Measurements from ENCODE around the gene FHIT. TPM values are rescaled to one million over a fixed set of nuclear protein-coding genes. Genes with fewer than 3 reads are reported as not detected.
A peak's percentile ranks its signal among the peaks of the same experiment; 100 is the strongest.

Gene FHIT
- total and polyA plus RNA-seq, 2 donors from 2014 or later: 20.2 to 61.2 TPM

DNA sequence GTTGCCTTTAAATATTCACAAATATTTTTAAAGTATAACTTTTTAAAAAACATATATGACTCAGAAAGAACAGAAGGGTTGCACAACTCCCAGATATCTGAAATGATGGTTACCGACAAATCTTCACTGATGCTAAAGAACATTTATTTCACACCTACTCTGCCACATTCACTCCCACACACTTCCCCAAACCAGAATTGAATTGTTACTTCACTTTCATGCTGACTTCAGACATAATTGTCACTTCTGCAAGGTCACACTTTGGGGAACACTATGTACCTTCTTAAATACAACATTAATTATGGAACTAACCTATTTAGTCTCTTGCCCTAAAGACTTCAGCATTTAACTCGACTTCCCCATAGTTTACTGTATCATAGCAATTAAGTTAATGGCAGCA, 795.1 kb downstream of the FHIT start:
- Histone ChIP-seq H3K9ac (ENCODE audit: low read length in 3 of 3) (no peak overlapping the region), H3K9me3 (ENCODE audit: control insufficient read depth in 2 of 3, insufficient read depth in 1 of 3, low read length in 3 of 3) (no peaks in the 10 kb centered on the region), H3K4me1 (ENCODE audit: control insufficient read depth in 2 of 3, insufficient read depth in 2 of 3, low read depth in 1 of 3, low read length in 3 of 3) (no peaks in the 10 kb centered on the region), H3K4me3 (ENCODE audit: low read length in 3 of 3) (no peak overlapping the region), H3K36me3 (ENCODE audit: control insufficient read depth in 2 of 3, insufficient read depth in 3 of 3, low read length in 3 of 3) (no peaks in the 10 kb centered on the region), H3K27me3 (ENCODE audit: control insufficient read depth, insufficient read depth, low read length) (no peaks in the 10 kb centered on the region), H3K27ac (ENCODE audit: low read depth in 2 of 2, low read length in 2 of 2) (no peak overlapping the region)
- TF ChIP-seq, protein P1, sequence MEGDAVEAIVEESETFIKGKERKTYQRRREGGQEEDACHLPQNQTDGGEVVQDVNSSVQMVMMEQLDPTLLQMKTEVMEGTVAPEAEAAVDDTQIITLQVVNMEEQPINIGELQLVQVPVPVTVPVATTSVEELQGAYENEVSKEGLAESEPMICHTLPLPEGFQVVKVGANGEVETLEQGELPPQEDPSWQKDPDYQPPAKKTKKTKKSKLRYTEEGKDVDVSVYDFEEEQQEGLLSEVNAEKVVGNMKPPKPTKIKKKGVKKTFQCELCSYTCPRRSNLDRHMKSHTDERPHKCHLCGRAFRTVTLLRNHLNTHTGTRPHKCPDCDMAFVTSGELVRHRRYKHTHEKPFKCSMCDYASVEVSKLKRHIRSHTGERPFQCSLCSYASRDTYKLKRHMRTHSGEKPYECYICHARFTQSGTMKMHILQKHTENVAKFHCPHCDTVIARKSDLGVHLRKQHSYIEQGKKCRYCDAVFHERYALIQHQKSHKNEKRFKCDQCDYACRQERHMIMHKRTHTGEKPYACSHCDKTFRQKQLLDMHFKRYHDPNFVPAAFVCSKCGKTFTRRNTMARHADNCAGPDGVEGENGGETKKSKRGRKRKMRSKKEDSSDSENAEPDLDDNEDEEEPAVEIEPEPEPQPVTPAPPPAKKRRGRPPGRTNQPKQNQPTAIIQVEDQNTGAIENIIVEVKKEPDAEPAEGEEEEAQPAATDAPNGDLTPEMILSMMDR (IDR thresholded peaks at IDR 0.05; ENCODE audit: borderline replicate concordance, extremely low read depth, insufficient read depth): no peak
- intact Hi-C loops (cut with DNase I): no loop called here
- FAIRE-seq (no peak), DNase-seq (no peak)

DNA sequence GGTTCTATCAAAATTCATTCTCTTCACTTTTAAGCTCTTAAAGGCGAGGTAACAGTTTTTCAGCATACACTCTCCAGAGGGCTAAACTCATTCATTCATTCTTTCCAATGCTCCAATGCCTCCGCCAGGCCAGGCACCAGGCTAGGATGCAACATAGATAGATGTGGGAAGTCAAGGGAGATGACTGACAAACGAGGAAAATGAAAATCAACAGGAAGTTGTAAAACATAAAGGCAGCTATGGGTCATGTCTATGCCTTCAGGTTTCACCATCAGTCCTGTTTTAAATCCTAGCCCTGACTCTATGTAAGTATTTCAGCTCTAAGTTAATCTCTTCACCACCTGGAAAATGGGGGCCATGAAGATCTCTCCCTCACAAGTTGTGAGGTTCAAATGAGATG, 797.9 kb downstream of the FHIT start:
- Histone ChIP-seq H3K36me3 (ENCODE audit: control insufficient read depth in 2 of 3, insufficient read depth in 3 of 3, low read length in 3 of 3) (no peaks in the 10 kb centered on the region), H3K9ac (ENCODE audit: low read length in 3 of 3) (no peak overlapping the region), H3K4me3 (ENCODE audit: low read length in 3 of 3) (no peak overlapping the region), H3K27me3 (ENCODE audit: control insufficient read depth, insufficient read depth, low read length) (no peaks in the 10 kb centered on the region), H3K27ac (ENCODE audit: low read depth in 2 of 2, low read length in 2 of 2) (no peak overlapping the region), H3K9me3 (ENCODE audit: control insufficient read depth in 2 of 3, insufficient read depth in 1 of 3, low read length in 3 of 3) (no peaks in the 10 kb centered on the region), H3K4me1 (ENCODE audit: control insufficient read depth in 2 of 3, insufficient read depth in 2 of 3, low read depth in 1 of 3, low read length in 3 of 3) (no peaks in the 10 kb centered on the region)
- DNase-seq (no peak), FAIRE-seq (no peak)
- TF ChIP-seq, protein P1 (IDR thresholded peaks at IDR 0.05; ENCODE audit: borderline replicate concordance, extremely low read depth, insufficient read depth): no peak
- intact Hi-C loops (cut with DNase I): no loop called here

DNA sequence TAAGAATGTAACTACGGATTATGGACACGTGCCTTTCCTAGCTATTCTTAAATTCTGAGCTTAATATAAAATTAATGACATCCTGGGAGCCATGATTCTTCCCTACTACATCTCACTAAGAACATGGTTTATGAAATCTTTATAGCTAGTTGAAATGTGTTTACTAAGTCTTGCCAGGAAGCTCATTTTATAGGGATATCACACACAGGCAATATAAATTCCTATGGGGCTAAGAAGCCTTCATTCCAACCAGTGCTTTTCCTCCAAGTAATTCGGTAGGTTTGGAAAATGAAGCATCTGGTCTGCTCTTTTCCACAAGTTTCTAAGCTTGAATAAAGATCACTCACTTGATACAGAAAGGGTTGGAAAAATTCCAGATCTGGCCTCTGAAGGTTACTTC, 802.6 kb downstream of the FHIT start:
- DNase-seq (peak in 1 of 5 donors; percentile 10), FAIRE-seq (no peak)
- Histone ChIP-seq H3K36me3 (ENCODE audit: control insufficient read depth in 2 of 3, insufficient read depth in 3 of 3, low read length in 3 of 3) (no peaks in the 10 kb centered on the region), H3K27me3 (ENCODE audit: control insufficient read depth, insufficient read depth, low read length) (no peaks in the 10 kb centered on the region), H3K4me1 (ENCODE audit: control insufficient read depth in 2 of 3, insufficient read depth in 2 of 3, low read depth in 1 of 3, low read length in 3 of 3) (no peaks in the 10 kb centered on the region), H3K4me3 (ENCODE audit: low read length in 3 of 3) (no peak overlapping the region), H3K9me3 (ENCODE audit: control insufficient read depth in 2 of 3, insufficient read depth in 1 of 3, low read length in 3 of 3) (no peaks in the 10 kb centered on the region), H3K27ac (ENCODE audit: low read depth in 2 of 2, low read length in 2 of 2) (no peak overlapping the region), H3K9ac (ENCODE audit: low read length in 3 of 3) (no peak overlapping the region)
- intact Hi-C loops (cut with DNase I): no loop called here
- TF ChIP-seq, protein P1 (IDR thresholded peaks at IDR 0.05; ENCODE audit: borderline replicate concordance, extremely low read depth, insufficient read depth): no peak

DNA sequence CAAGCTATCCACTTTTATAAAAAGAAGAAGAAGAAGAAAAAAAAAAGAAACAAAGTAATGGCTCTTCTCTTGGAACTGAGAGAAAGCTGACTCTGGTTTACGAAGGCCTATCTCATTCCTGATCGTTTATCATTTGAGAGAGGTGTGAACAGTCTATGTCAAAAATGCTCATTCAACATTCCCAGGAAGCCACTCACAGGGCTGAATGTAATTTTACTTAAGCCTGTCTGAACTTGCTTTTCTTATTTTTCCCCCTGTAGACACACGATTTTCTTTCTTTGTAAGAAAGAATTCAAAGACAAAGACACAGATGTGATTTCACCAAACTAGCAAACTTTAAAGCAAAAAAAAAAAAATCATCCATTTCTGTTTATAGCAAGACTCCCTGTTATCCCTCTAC, 805.8 kb downstream of the FHIT start:
- intact Hi-C loops (cut with DNase I): no loop called here
- DNase-seq (peak in 2 of 5 donors; percentile 28 to 30), FAIRE-seq (no peak)
- H3K36me3 ChIP-seq (ENCODE audit: control insufficient read depth in 2 of 3, insufficient read depth in 3 of 3, low read length in 3 of 3): no peaks in the 10 kb centered on the region
- TF ChIP-seq, protein P1 (IDR thresholded peaks at IDR 0.05; ENCODE audit: borderline replicate concordance, extremely low read depth, insufficient read depth): no peak
- no peak overlapping the region for H3K27ac ChIP-seq (ENCODE audit: low read depth in 2 of 2, low read length in 2 of 2)
- no peak overlapping the region for H3K9ac ChIP-seq (ENCODE audit: low read length in 3 of 3)
- H3K9me3 ChIP-seq (ENCODE audit: control insufficient read depth in 2 of 3, insufficient read depth in 1 of 3, low read length in 3 of 3): no peaks in the 10 kb centered on the region
- H3K4me1 ChIP-seq (ENCODE audit: control insufficient read depth in 2 of 3, insufficient read depth in 2 of 3, low read depth in 1 of 3, low read length in 3 of 3): no peaks in the 10 kb centered on the region
- no peak overlapping the region for H3K4me3 ChIP-seq (ENCODE audit: low read length in 3 of 3)
- H3K27me3 ChIP-seq (ENCODE audit: control insufficient read depth, insufficient read depth, low read length): no peaks in the 10 kb centered on the region

Measured in kidney (tissue), 14 donors.